ENCODE data around the gene SYNGR1. TPM values are rescaled to one million over a fixed set of nuclear protein-coding genes. Genes with fewer than 3 reads are reported as not detected.

The SYNGR1 gene
- total RNA-seq = 1 to 10 TPM; 4.4 to 5.3 TPM

- DNase-seq = peak; percentile 16 to 22
- ATAC-seq (replicated peaks in 1 of 2) = peak; percentile 48 to 52
- Mint-ChIP-seq H3K4me1 (ENCODE audit: low read depth) (peaks cover 19% of the 10 kb centered on the region), H3K27ac (no peak within 1 kb of the TSS), H3K4me3 (peak within 1 kb of the TSS; percentile 84 to 90), H3K36me3 (ENCODE audit: insufficient read depth in 2 of 2) (peaks cover 0 to 1% of the 10 kb centered on the region in 2 donors), H3K27me3 (ENCODE audit: low read depth) (no peaks in the 10 kb centered on the region), H3K9me3 (no peaks in the 10 kb centered on the region)
Measured at GRCh38 chr22:39349967-39350726, at the start of gene SYNGR1. TSS of gene SYNGR1 (plus strand) at chr22:39349991. CDS start at chr22:39350011, 20 bp downstream.

DNA sequence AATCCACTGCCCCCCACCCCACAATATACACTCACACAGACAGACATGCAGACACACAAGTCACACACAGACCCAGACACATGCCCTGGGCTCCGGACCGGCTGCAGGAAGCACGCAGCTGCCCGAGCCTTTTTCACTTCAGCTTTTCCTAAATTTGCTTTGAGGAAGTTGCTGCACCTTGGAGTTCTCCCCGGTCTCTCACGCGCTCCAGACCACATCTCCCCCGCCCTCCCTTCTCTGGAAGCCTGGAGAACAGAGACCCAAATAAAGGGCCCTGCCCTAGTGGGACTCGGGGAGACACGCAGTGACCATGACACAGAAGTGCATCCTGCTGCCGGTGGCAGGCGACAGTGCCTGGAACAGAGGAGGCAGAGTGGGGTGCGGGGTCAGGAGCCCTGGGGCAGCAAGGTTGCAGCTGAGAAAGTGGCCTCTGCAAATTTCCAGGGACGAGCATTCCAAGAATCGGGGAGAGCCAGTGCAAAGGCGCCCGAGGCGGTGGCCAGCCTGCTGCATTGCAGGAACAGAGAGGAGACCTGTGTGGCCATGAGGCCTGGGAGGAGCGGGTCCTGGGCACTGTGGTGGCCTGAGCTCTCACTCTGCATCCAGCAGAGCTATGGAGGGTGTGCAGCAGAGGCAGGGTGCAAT, 49.5 kb upstream of the SYNGR1 start:
- no peaks in the 10 kb centered on the region for H3K36me3 Mint-ChIP-seq (ENCODE audit: insufficient read depth in 2 of 2)
- H3K9me3 Mint-ChIP-seq = no peaks in the 10 kb centered on the region
- peaks cover 33% of the 10 kb centered on the region for H3K27me3 Mint-ChIP-seq (ENCODE audit: low read depth)
- ATAC-seq (replicated peaks in 1 of 2) (no peak), DNase-seq (no peak)
- H3K4me1 Mint-ChIP-seq (ENCODE audit: low read depth) = peaks cover 9% of the 10 kb centered on the region
- H3K4me3 Mint-ChIP-seq = no peak overlapping the region
- no peak overlapping the region for H3K27ac Mint-ChIP-seq

DNA sequence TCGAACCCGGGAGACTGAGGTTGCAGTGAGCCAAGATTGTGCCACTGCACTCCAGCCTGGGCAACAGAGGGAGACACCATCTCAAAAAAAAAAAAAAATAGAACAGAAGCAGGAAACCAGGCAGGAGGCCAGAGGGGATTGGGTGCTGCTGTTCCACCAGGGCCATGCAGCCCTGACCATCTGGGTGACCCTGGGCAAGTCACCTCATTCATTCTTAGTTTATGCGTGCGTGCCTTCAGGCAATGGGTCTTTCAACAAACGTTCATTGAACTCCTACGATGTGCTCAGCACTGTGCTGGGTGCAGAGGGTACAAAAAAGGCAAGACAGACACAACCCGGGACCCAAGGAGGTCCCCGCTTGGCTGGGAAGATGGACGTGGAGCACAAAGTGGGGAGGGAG, 48.7 kb upstream of the SYNGR1 start:
- H3K36me3 Mint-ChIP-seq (ENCODE audit: insufficient read depth in 2 of 2) = no peaks in the 10 kb centered on the region
- H3K4me1 Mint-ChIP-seq (ENCODE audit: low read depth) = peaks cover 9% of the 10 kb centered on the region
- no peak overlapping the region for H3K4me3 Mint-ChIP-seq
- no peaks in the 10 kb centered on the region for H3K9me3 Mint-ChIP-seq
- H3K27me3 Mint-ChIP-seq (ENCODE audit: low read depth) = peaks cover 33% of the 10 kb centered on the region
- no peak overlapping the region for H3K27ac Mint-ChIP-seq
- ATAC-seq (replicated peaks in 1 of 2) (no peak), DNase-seq (no peak)

- no peak overlapping the region for H3K4me3 Mint-ChIP-seq
- H3K27me3 Mint-ChIP-seq (ENCODE audit: low read depth) = peaks cover 28% of the 10 kb centered on the region
- H3K27ac Mint-ChIP-seq = no peak overlapping the region
- ATAC-seq (replicated peaks in 1 of 2) (no peak), DNase-seq (no peak)
- no peaks in the 10 kb centered on the region for H3K9me3 Mint-ChIP-seq
- no peaks in the 10 kb centered on the region for H3K36me3 Mint-ChIP-seq (ENCODE audit: insufficient read depth in 2 of 2)
- H3K4me1 Mint-ChIP-seq (ENCODE audit: low read depth) = peaks cover 9% of the 10 kb centered on the region
Measured at GRCh38 chr22:39301926-39302325, 47.9 kb upstream of the SYNGR1 start.

- ATAC-seq (replicated peaks in 1 of 2) (no peak), DNase-seq (no peak)
- H3K9me3 Mint-ChIP-seq = no peaks in the 10 kb centered on the region
- H3K36me3 Mint-ChIP-seq (ENCODE audit: insufficient read depth in 2 of 2) = no peaks in the 10 kb centered on the region
- no peak overlapping the region for H3K27ac Mint-ChIP-seq
- peaks cover 9% of the 10 kb centered on the region for H3K4me1 Mint-ChIP-seq (ENCODE audit: low read depth)
- no peak overlapping the region for H3K4me3 Mint-ChIP-seq
- peaks cover 28% of the 10 kb centered on the region for H3K27me3 Mint-ChIP-seq (ENCODE audit: low read depth)
Measured at GRCh38 chr22:39302431-39302960, 47.3 kb upstream of the SYNGR1 start.

DNA sequence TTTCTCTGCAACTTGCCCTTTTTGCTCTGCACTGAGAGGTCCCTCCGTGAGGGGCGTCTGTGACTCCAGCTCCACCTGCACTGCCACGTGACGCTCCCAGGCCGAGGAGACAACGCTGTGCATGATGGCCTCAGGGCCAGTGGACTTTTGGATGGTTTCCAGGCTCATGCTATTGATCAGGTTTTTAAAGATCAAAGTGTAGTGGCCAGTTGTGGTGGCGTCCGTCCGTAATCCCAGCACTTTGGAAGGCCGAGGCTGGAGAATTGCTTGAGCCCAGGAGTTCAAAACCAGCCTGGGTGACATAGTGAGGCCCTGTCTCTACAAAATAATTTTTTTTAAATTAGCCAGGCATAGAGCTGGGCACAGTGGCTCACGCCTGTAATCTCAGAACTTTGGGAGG, 46.4 kb upstream of the SYNGR1 start:
- Mint-ChIP-seq H3K4me3 (no peak overlapping the region), H3K4me1 (ENCODE audit: low read depth) (peaks cover 9% of the 10 kb centered on the region), H3K27ac (no peak overlapping the region), H3K36me3 (ENCODE audit: insufficient read depth in 2 of 2) (no peaks in the 10 kb centered on the region), H3K27me3 (ENCODE audit: low read depth) (peaks cover 21% of the 10 kb centered on the region), H3K9me3 (no peaks in the 10 kb centered on the region)
- no peak for DNase-seq
- no peak for ATAC-seq (replicated peaks in 1 of 2)

DNA sequence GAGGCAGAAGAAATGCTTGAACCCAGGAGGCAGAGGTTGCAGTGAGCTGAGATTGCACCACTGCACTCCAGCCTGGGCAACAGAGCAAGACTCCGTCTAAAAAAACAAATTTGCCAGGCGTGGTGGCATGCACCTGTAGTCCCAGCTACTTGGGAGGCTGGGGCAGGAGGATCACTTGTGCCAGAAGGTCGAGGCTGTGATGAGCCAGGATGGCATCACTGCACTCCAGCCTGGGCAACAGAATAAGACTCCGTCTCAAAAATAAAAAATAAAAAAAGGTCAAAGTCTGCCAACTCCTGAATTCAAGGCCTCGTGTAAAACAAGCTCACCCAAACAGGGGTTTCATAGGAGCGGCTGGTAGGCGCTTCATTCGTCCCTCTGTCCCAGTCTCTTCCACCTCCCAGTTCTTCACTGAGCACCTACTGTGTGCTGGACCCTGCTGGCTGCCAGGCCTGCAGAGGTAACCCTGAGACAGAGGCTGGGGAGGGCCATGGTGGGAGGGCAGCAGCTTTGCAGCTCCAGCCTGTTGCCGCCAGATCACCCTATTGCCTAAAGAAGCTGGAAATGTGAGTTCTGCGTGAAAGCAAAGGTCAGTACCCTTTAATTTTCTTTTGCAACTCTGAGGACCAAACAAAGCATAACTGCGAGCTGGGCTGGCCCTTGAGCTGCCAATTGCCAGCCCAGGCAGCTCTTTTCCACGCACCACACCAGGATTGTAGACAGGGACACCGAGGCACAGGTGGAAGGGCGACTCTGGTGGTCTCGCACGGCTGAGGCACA, 45.7 kb upstream of the SYNGR1 start:
- Mint-ChIP-seq H3K4me1 (ENCODE audit: low read depth) (peaks cover 15% of the 10 kb centered on the region), H3K9me3 (no peaks in the 10 kb centered on the region), H3K36me3 (ENCODE audit: insufficient read depth in 2 of 2) (no peaks in the 10 kb centered on the region), H3K27ac (no peak overlapping the region), H3K27me3 (ENCODE audit: low read depth) (peaks cover 20% of the 10 kb centered on the region), H3K4me3 (no peak overlapping the region)
- DNase-seq (no peak), ATAC-seq (replicated peaks in 1 of 2) (no peak)

- H3K27ac Mint-ChIP-seq = peak overlapping the region; percentile 0
- no peak overlapping the region for H3K4me3 Mint-ChIP-seq
- no peaks in the 10 kb centered on the region for H3K9me3 Mint-ChIP-seq
- H3K4me1 Mint-ChIP-seq (ENCODE audit: low read depth) = peaks cover 16% of the 10 kb centered on the region
- DNase-seq (peak; percentile 66), ATAC-seq (replicated peaks in 1 of 2) (peak; percentile 19 to 46)
- H3K36me3 Mint-ChIP-seq (ENCODE audit: insufficient read depth in 2 of 2) = peaks cover 0 to 2% of the 10 kb centered on the region in 2 donors
- H3K27me3 Mint-ChIP-seq (ENCODE audit: low read depth) = no peaks in the 10 kb centered on the region
Measured at GRCh38 chr22:39306456-39307361, 43.1 kb upstream of the SYNGR1 start.

GRCh38 chr22:39308614-39309363, 41.0 kb upstream of the SYNGR1 start:
- no peak overlapping the region for H3K4me3 Mint-ChIP-seq
- peaks cover 4 to 14% of the 10 kb centered on the region in 2 donors for H3K36me3 Mint-ChIP-seq (ENCODE audit: insufficient read depth in 2 of 2)
- DNase-seq = peak in 1 of 2 donors; percentile 34
- H3K9me3 Mint-ChIP-seq = no peaks in the 10 kb centered on the region
- peak in 1 of 2 donors; percentile 5 for ATAC-seq (replicated peaks in 1 of 2)
- peaks cover 24% of the 10 kb centered on the region for H3K4me1 Mint-ChIP-seq (ENCODE audit: low read depth)
- no peaks in the 10 kb centered on the region for H3K27me3 Mint-ChIP-seq (ENCODE audit: low read depth)
- peak overlapping the region; percentile 28 for H3K27ac Mint-ChIP-seq

GRCh38 chr22:39309364-39309861, 40.4 kb upstream of the SYNGR1 start:
- no peak overlapping the region for H3K27ac Mint-ChIP-seq

DNA sequence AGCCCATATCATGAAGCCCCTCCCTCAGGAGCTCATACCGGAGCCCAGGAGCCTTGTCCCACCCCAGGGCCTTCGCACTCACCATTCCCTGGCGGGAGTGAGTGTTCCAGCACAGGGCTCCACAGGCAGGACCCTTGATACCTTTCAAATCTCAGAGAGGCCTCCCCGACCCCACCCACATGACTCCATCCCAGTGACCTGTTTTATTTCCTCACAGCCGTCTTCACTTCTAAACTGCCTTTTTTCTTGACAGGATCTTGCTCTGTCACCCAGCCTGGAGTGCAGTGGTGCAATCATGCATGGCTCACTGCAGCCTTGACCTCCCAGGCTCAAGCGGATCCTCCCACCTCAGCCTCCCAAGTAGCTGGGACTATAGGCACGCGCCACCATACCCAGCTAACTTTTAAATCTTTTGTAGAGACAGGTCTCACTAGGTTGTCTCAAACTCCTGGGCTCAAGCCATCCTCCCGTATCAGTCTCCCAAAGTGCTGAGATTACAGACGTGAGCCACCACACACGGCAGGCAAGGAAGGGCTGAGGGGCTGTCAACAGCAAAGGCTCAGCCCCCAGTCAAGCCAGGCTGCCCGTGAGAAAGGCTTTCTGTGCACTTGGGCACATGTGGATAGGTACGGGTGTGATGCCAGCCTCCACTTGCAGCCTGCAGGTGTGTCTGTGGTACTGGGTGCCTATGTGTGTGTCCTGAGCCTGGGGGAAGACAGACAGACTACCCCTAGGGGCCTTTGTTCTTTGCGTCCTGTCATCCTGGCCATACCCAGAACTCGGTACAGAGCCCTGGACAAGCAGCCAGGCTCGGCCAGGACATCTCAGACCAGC, 39.7 kb upstream of the SYNGR1 start:
- peak in 1 of 2 donors; percentile 35 for DNase-seq
- peak; percentile 1 to 6 for ATAC-seq (replicated peaks in 1 of 2)
- Mint-ChIP-seq H3K4me1 (ENCODE audit: low read depth) (peaks cover 25% of the 10 kb centered on the region), H3K27ac (peak overlapping the region; percentile 16), H3K4me3 (no peak overlapping the region), H3K27me3 (ENCODE audit: low read depth) (no peaks in the 10 kb centered on the region), H3K36me3 (ENCODE audit: insufficient read depth in 2 of 2) (peaks cover 8 to 21% of the 10 kb centered on the region in 2 donors), H3K9me3 (no peaks in the 10 kb centered on the region)

More at GRCh38 chr22:39309364-39309861, 40.4 kb upstream of the SYNGR1 start:
- Mint-ChIP-seq H3K4me1 (ENCODE audit: low read depth) (peaks cover 25% of the 10 kb centered on the region), H3K36me3 (ENCODE audit: insufficient read depth in 2 of 2) (peaks cover 4 to 15% of the 10 kb centered on the region in 2 donors), H3K27me3 (ENCODE audit: low read depth) (no peaks in the 10 kb centered on the region), H3K4me3 (no peak overlapping the region), H3K9me3 (no peaks in the 10 kb centered on the region)
- ATAC-seq (replicated peaks in 1 of 2) = peak in 1 of 2 donors; percentile 20
- peak in 1 of 2 donors; percentile 48 for DNase-seq
